Stomach (tissue), 4 donors: Measurements from ENCODE around the gene ADGRA1.

ENCODE experiments used
- POLR2AphosphoS5 ChIP-seq, 3 donors: sonication (generic); formaldehyde crosslinking; IDR thresholded peaks; one replicate each; pipeline ENCODE4 v1.6.1; 2016; ENCODE audit warnings: antibody characterized with exemption in 3 of 3
- TF ChIP-seq, protein P1 (sequence below), 7 experiments: fragments of 450-650 bp in 4 of 7; fragments of 200-600 bp in 3 of 7; sonication (generic) in 3 of 7; IDR thresholded peaks; one replicate each; pipeline ENCODE4 v1.5.1; 2016 to 2019; ENCODE audit warnings: antibody characterized with exemption in 7 of 7, control low read depth in 2 of 7, mild to moderate bottlenecking in 1 of 7

DNA sequence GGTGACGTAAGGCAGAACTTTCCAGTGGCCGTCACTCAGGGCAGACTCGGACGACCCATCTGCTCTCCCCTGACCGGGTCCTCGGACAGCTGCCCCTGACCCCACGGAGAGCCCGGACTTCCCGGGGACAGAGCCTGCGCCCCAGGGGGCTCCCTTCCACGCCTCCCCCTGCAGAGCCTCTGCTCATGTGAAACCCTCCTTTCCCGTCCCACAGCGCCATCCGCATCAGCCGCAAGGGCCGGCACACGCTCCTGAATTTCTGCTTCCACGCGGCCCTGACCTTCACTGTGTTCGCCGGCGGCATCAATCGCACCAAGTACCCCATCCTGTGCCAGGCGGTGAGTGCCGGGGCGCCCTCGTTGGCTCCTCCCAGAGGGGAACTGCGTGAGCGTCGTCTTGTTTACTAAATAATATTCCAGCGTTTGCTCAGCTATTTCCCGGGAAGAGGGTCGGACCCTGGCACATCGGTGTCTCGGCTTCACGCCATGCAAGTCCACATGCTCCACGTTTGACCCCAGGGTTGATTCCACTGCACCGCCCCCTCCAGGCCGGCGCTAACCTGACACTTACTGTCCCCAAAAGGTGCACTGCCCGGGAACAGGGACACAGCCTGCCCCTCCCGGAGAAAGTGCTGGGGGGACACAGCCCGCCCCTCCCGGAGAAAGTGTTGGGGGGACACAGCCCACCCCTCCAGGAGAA, 10.9 kb downstream of the ADGRA1 start:
- TF ChIP-seq, protein P1, sequence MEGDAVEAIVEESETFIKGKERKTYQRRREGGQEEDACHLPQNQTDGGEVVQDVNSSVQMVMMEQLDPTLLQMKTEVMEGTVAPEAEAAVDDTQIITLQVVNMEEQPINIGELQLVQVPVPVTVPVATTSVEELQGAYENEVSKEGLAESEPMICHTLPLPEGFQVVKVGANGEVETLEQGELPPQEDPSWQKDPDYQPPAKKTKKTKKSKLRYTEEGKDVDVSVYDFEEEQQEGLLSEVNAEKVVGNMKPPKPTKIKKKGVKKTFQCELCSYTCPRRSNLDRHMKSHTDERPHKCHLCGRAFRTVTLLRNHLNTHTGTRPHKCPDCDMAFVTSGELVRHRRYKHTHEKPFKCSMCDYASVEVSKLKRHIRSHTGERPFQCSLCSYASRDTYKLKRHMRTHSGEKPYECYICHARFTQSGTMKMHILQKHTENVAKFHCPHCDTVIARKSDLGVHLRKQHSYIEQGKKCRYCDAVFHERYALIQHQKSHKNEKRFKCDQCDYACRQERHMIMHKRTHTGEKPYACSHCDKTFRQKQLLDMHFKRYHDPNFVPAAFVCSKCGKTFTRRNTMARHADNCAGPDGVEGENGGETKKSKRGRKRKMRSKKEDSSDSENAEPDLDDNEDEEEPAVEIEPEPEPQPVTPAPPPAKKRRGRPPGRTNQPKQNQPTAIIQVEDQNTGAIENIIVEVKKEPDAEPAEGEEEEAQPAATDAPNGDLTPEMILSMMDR (IDR thresholded peaks at IDR 0.05) = no peak
- TF ChIP-seq POLR2AphosphoS5 (IDR thresholded peaks at IDR 0.05) = no peak
